IMR-90 (cell line): ENCODE measurements around the gene EPS8. TPM values are rescaled to one million over a fixed set of nuclear protein-coding genes. Genes with fewer than 3 reads are reported as not detected.
A peak's percentile ranks its signal among the peaks of the same experiment; 100 is the strongest.

Experiments
- ATAC-seq: fragments of 200-7000 bp; cut with Tn5 transposase; 2 replicates; pipeline ENCODE4 v1.9.1; 2020; ENCODE audit warnings: low read depth, mild to moderate bottlenecking, moderate library complexity
- BruUV-seq: library from RNA; stranded (reverse); fragments of 400-500 nt; replicated peaks from 2 replicates; lab custom pipeline; 2021; lab: Mats Ljungman, UMichigan
- CTCF ChIA-PET: fragments of 300-600 bp; formaldehyde crosslinking; extraction: SDS; loops from one replicate; lab custom pipeline; 2021; ENCODE audit warnings: antibody characterized with exemption; lab: Yijun Ruan, JAX
- POLR2A ChIA-PET: fragments of 300-600 bp; sonication (Branson Sonifier 250); formaldehyde crosslinking; loops from one replicate; lab custom pipeline; 2022; ENCODE audit warnings: antibody characterized with exemption; ENCODE audit not compliant: unreplicated experiment; lab: Charles Lee
- DNase-seq: peaks from one replicate; pipeline ENCODE4 v3.0.0; 2013
- H2AFZ ChIP-seq: replicated peaks from 2 replicates; pipeline ENCODE3; 2013; ENCODE audit warnings: low read length, mild to moderate bottlenecking; ENCODE audit not compliant: poor library complexity
- H2AK5ac ChIP-seq: 2 replicates; pipeline ENCODE4 v1.6.1; 2013; ENCODE audit warnings: low read depth, low read length, inconsistent platforms
- H2AK9ac ChIP-seq: replicated peaks from 2 replicates; pipeline ENCODE3; 2013; ENCODE audit warnings: mild to moderate bottlenecking, low read depth, low read length, moderate library complexity; ENCODE audit not compliant: poor library complexity
- H2BK120ac ChIP-seq: 2 replicates; pipeline ENCODE4 v1.6.1; 2013; ENCODE audit warnings: low read depth, low read length, inconsistent platforms
- H2BK15ac ChIP-seq: 3 replicates; pipeline ENCODE4 v1.6.1; 2013; ENCODE audit warnings: low read depth, low read length, inconsistent platforms
- H2BK20ac ChIP-seq: 2 replicates; pipeline ENCODE4 v1.6.1; 2013; ENCODE audit warnings: low read depth, mild to moderate bottlenecking, inconsistent platforms, low read length, moderate library complexity
- H2BK5ac ChIP-seq: 2 replicates; pipeline ENCODE4 v1.6.1; 2013; ENCODE audit warnings: mild to moderate bottlenecking, low read depth, low read length, inconsistent platforms; ENCODE audit not compliant: poor library complexity, severe bottlenecking
- H3K14ac ChIP-seq: replicated peaks from 2 replicates; pipeline ENCODE4 v1.6.1; 2013; ENCODE audit warnings: low read depth, low read length, inconsistent platforms
- H3K18ac ChIP-seq: 2 replicates; pipeline ENCODE4 v1.6.1; 2013; ENCODE audit warnings: low read depth, low read length, control low read depth
- H3K23ac ChIP-seq: 2 replicates; pipeline ENCODE4 v1.6.1; 2013; ENCODE audit warnings: low read depth, low read length, inconsistent platforms
- H3K27ac ChIP-seq: 2 replicates; pipeline ENCODE4 v1.5.1; 2013; ENCODE audit warnings: mild to moderate bottlenecking, control low read depth, low read length; ENCODE audit not compliant: insufficient read depth
- H3K27me3 ChIP-seq: 2 replicates; pipeline ENCODE4 v1.6.1; 2013; ENCODE audit warnings: low read length; ENCODE audit not compliant: control insufficient read depth, insufficient read depth
- H3K36me3 ChIP-seq: 2 replicates; pipeline ENCODE4 v1.6.1; 2013; ENCODE audit warnings: low read length, mixed read lengths; ENCODE audit not compliant: control insufficient read depth, insufficient read depth
- H3K4ac ChIP-seq: 2 replicates; pipeline ENCODE4 v1.6.1; 2013; ENCODE audit warnings: low read depth, low read length, inconsistent platforms
- H3K4me1 ChIP-seq: 2 replicates; pipeline ENCODE4 v1.6.1; 2013; ENCODE audit warnings: low read length, mixed read lengths; ENCODE audit not compliant: control insufficient read depth, insufficient read depth
- H3K4me2 ChIP-seq: 2 replicates; pipeline ENCODE4 v1.6.1; 2013; ENCODE audit warnings: low read depth, mild to moderate bottlenecking, control low read depth, low read length, moderate library complexity
- H3K4me3 ChIP-seq: 2 replicates; pipeline ENCODE4 v1.5.1; 2013; ENCODE audit warnings: low read depth, mild to moderate bottlenecking, control low read depth, low read length, moderate library complexity; ENCODE audit not compliant: insufficient read depth
- H3K56ac ChIP-seq: 2 replicates; pipeline ENCODE4 v1.6.1; 2013; ENCODE audit warnings: low read length, inconsistent platforms; ENCODE audit not compliant: insufficient read depth; ENCODE audit errors: extremely low read depth
- H3K79me1 ChIP-seq, 2 experiments: 2 replicates each; pipeline ENCODE4 v1.6.1; 2013; ENCODE audit warnings: low read length in 2 of 2, inconsistent platforms in 1 of 2, low read depth in 1 of 2
- H3K9ac ChIP-seq: 2 replicates; pipeline ENCODE4 v1.6.1; 2013; ENCODE audit warnings: low read depth, low read length, control low read depth
- H3K9me1 ChIP-seq: 2 replicates; pipeline ENCODE4 v1.6.1; 2013; ENCODE audit warnings: low read length, inconsistent platforms; ENCODE audit not compliant: insufficient read depth
- H3K9me3 ChIP-seq: 2 replicates; pipeline ENCODE4 v1.6.1; 2013; ENCODE audit warnings: low read length; ENCODE audit not compliant: control insufficient read depth, insufficient read depth
- H4K20me1 ChIP-seq: 2 replicates; pipeline ENCODE4 v1.6.1; 2013; ENCODE audit warnings: low read length, inconsistent platforms; ENCODE audit not compliant: insufficient read depth
- H4K5ac ChIP-seq: 2 replicates; pipeline ENCODE4 v1.6.1; 2013; ENCODE audit warnings: mild to moderate bottlenecking, low read depth, low read length, control low read depth
- H4K8ac ChIP-seq, 2 experiments: 2 replicates each; pipeline ENCODE4 v1.6.1; 2013; ENCODE audit warnings: low read depth in 2 of 2, low read length in 2 of 2, control low read depth in 1 of 2, inconsistent platforms in 1 of 2
- H4K91ac ChIP-seq: 2 replicates; pipeline ENCODE4 v1.6.1; 2013; ENCODE audit warnings: low read depth, low read length, inconsistent platforms; ENCODE audit not compliant: insufficient read depth
- BHLHE40 ChIP-seq: fragments of 150-350 bp; IDR thresholded peaks from 2 replicates; pipeline ENCODE4 v1.6.1; 2016; ENCODE audit warnings: mild to moderate bottlenecking, low read depth, low read length
- CHD1 ChIP-seq: IDR thresholded peaks from 2 replicates; pipeline ENCODE4 v1.6.1; 2012; ENCODE audit warnings: low read depth, low read length, improper control_type of control experiment
- ELK1 ChIP-seq: fragments of 150-350 bp; IDR thresholded peaks from 2 replicates; pipeline ENCODE4 v1.6.1; 2016; ENCODE audit warnings: low read depth, mild to moderate bottlenecking, low read length, moderate library complexity, borderline replicate concordance
- MAFK ChIP-seq: IDR thresholded peaks from 2 replicates; pipeline ENCODE4 v1.6.1; 2012; ENCODE audit warnings: low read depth, low read length, improper control_type of control experiment
- NFE2L2 ChIP-seq: fragments of 150-350 bp; IDR thresholded peaks from 2 replicates; pipeline ENCODE4 v1.6.1; 2016; ENCODE audit warnings: low read depth, mild to moderate bottlenecking, low read length
- SMC3 ChIP-seq: fragments of 150-350 bp; IDR thresholded peaks from 2 replicates; pipeline ENCODE4 v1.6.1; 2016; ENCODE audit warnings: low read depth, mild to moderate bottlenecking, antibody characterized with exemption, low read length, moderate library complexity
- WGBS, 2 experiments: methylation state at CpG; one replicate each; pipeline versions ENCODE4 v1.1.5 to v1.1.7; 2013; ENCODE audit warnings: missing lambda C conversion rate in 2 of 2; ENCODE audit not compliant: insufficient read length in 1 of 2; ENCODE audit errors: extremely low coverage in 2 of 2; 5-methylcytosine and 5-hydroxymethylcytosine counted together
- dilution Hi-C: fragments of 300-500 bp; cut with HindIII; formaldehyde crosslinking; loops from one replicate; pipeline ENCODE4 v1.14.3; 2018; ENCODE audit warnings: low sequenced_read_pairs; ENCODE audit not compliant: unreplicated experiment
- in situ Hi-C: fragments of 300-500 bp; cut with MboI; formaldehyde crosslinking; loops from 3 replicates; pipeline ENCODE4 v1.14.3; 2019; ENCODE audit warnings: low sequenced_read_pairs, inconsistent platforms, mixed read lengths
- intact Hi-C: fragments of 100-400 bp; cut with micrococcal nuclease; formaldehyde crosslinking; loops from 2 replicates; pipeline ENCODE4 v1.10.0; 2022
- polyA plus RNA-seq, 3 experiments: library from polyadenylated mRNA; depleted of rRNA; stranded (reverse); fragments of >200 nt; gene quantifications; 2 replicates each; pipeline ENCODE4 v1.2.3, GENCODE V29; 2012; ENCODE audit warnings: low replicate concordance in 1 of 3
- total RNA-seq: library from RNA; depleted of rRNA; stranded (reverse); fragments of >200 nt; gene quantifications from 2 replicates; pipeline ENCODE4 v1.2.3, GENCODE V29; 2012

EPS8 gene
- total and polyA plus RNA-seq, 2 of the 4 experiments (the other 2 are of a cell fraction): 45.1 to 104 TPM

DNA sequence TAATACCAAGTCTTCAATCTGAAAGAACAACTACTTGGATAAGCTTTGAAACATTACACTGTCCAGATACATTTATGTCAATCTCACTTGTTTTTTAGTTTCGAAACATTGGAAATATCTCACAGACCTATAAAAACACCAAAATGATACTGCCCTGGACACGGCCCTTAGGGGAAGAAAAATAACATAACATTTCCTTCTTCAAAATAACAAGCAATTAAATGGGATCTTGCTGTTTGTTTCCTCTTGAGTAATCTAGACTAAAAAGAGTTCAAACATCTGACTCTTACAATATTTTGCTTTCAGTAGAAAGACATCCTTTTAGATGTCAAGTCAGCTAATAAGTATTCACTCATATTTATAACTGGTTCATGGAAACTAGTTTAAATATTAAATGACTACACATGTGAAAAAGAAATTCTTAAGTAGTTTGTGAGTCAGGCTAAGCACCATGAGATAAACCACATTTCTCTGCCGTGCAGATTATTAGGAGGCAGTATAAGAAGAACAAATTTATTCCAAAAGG is 87.5 kb downstream of the EPS8 start:
- Histone ChIP-seq H3K18ac (peak overlapping the region; percentile 85; the same call in 1 of the 2 replicates), H3K14ac (0 out of 2 replicates have a peak overlapping the region, but pooled peaks have one; percentile 80), H3K27me3 (no peaks in the 10 kb centered on the region), H2AK9ac (no peak overlapping the region), H4K20me1 (no peaks in the 10 kb centered on the region), H4K8ac (peak overlapping the region in 1 of 2 experiments; percentile 84; a peak in 1 of 4 replicates), H3K4me3 (no peak overlapping the region), H3K27ac (peak overlapping the region; percentile 72), H3K4ac (peak overlapping the region; percentile 74; the same call in 1 of the 2 replicates), H3K9ac (peak overlapping the region; percentile 67; the same call in 1 of the 2 replicates), H3K36me3 (no peaks in the 10 kb centered on the region), H3K9me1 (peaks cover 2% of the 10 kb centered on the region; the same call in 1 of the 2 replicates), H3K4me1 (peaks cover 12% of the 10 kb centered on the region), H3K56ac (peak overlapping the region; percentile 77; the same call in 1 of the 2 replicates), H2BK15ac (peak overlapping the region; percentile 66; the same call in 2 of the 3 replicates), H2BK120ac (peak overlapping the region; percentile 79), H2BK20ac (peak overlapping the region; percentile 67; the same call in 1 of the 2 replicates), H3K4me2 (peak overlapping the region; percentile 78; the same call in 1 of the 2 replicates), H2AFZ (no peak overlapping the region), H3K79me1 (peaks cover 16 to 51% of the 10 kb centered on the region in 2 experiments), H2BK5ac (peak overlapping the region; percentile 83), H3K9me3 (no peaks in the 10 kb centered on the region), H2AK5ac (peak overlapping the region; percentile 23), H4K91ac (peak overlapping the region; percentile 68), H3K23ac (peak overlapping the region; percentile 89; the same call in 1 of the 2 replicates), H4K5ac (peak overlapping the region; percentile 49; the same call in 1 of the 2 replicates)
- DNase-seq: peak; percentile 68
- intact Hi-C loops (no loop called here), dilution Hi-C loops (no loop called here), in situ Hi-C loops (no loop called here)
- no TSS peak for BruUV-seq
- WGBS, 2 experiments: no CpG with 5 or more reads among the region's 3 CpGs
- ATAC-seq: peak; percentile 66
- CTCF ChIA-PET: no interaction called here
- peak; percentile 70 for TF ChIP-seq MAFK
- TF ChIP-seq ELK1: no peak
- no peak for TF ChIP-seq NFE2L2
- TF ChIP-seq CHD1: no peak
- TF ChIP-seq BHLHE40: no peak
- no peak for TF ChIP-seq SMC3
- POLR2A ChIA-PET: interaction anchor here (0.7 kb wide), 1 partner anchor 55 kb away, joined by 3 read pairs; no protein-coding TSS in a partner anchor
